Testis (tissue), 3 donors: ENCODE results near the gene IKZF1. TPM values are rescaled to one million over a fixed set of nuclear protein-coding genes. Genes with fewer than 3 reads are reported as not detected.

ENCODE experiments used
- DNase-seq: peaks from one replicate; pipeline ENCODE4 v3.0.0-alpha.2; 2019
- H3K27ac ChIP-seq, 2 donors: fragments of 200-600 bp; sonication (generic); one replicate each; pipeline ENCODE4 v1.5.1; 2019
- H3K27me3 ChIP-seq: fragments of 200-600 bp; sonication (generic); one replicate; pipeline ENCODE4 v1.5.1; 2019
- H3K36me3 ChIP-seq: fragments of 200-600 bp; sonication (generic); one replicate; pipeline ENCODE4 v1.5.1; 2017; ENCODE audit warnings: low read depth; ENCODE audit errors: missing control alignments
- H3K4me1 ChIP-seq: fragments of 200-600 bp; sonication (generic); one replicate; pipeline ENCODE4 v1.5.1; 2019
- H3K4me3 ChIP-seq, 2 donors: fragments of 200-600 bp; sonication (generic); one replicate each; pipeline ENCODE4 v1.5.1; 2017 to 2019
- H3K9me3 ChIP-seq: fragments of 200-600 bp; sonication (generic); one replicate; pipeline ENCODE4 v1.5.1; 2017
- POLR2A ChIP-seq: fragments of 450-650 bp; IDR thresholded peaks from one replicate; pipeline ENCODE4 v1.6.1; 2017; ENCODE audit warnings: antibody characterized with exemption, mild to moderate bottlenecking, moderate library complexity
- WGBS, 2 donors: methylation state at CpG; one replicate each; pipeline ENCODE4 v1.1.5; 2018; 5-methylcytosine and 5-hydroxymethylcytosine counted together
- intact Hi-C: fragments of 100-400 bp; cut with DNase I; formaldehyde crosslinking; loops from one replicate; pipeline ENCODE4 v1.15.1; 2023; ENCODE audit warnings: low total_unique reads
- polyA plus RNA-seq: library from polyadenylated mRNA; stranded (reverse); fragments of 350-450 nt; fragmentation: Illumina TruSeq; extraction: RNeasy Lipid Tissue Mini Kit (QIAGEN cat#74804); gene quantifications from one replicate; pipeline ENCODE4 v1.2.3, GENCODE V29; 2014; ENCODE audit warnings: low read depth, low replicate concordance; ENCODE audit not compliant: insufficient read depth
- total RNA-seq, 2 donors: library from RNA; depleted of rRNA; stranded (reverse); fragments of >200 nt; gene quantifications; one replicate each; pipeline ENCODE4 v1.2.3, GENCODE V29; 2016
- TF ChIP-seq, protein P1 (sequence below), 3 experiments: fragments of 450-650 bp in 2 of 3; fragments of 200-600 bp in 1 of 3; sonication (generic) in 1 of 3; IDR thresholded peaks; one replicate each; pipeline ENCODE4 v1.5.1; 2016 to 2019; ENCODE audit warnings: antibody characterized with exemption in 3 of 3, mild to moderate bottlenecking in 2 of 3, moderate library complexity in 1 of 3

The IKZF1 gene
- total and polyA plus RNA-seq, 3 donors from 2014 or later: 4.2 to 10.4 (median 9.9) TPM

DNA sequence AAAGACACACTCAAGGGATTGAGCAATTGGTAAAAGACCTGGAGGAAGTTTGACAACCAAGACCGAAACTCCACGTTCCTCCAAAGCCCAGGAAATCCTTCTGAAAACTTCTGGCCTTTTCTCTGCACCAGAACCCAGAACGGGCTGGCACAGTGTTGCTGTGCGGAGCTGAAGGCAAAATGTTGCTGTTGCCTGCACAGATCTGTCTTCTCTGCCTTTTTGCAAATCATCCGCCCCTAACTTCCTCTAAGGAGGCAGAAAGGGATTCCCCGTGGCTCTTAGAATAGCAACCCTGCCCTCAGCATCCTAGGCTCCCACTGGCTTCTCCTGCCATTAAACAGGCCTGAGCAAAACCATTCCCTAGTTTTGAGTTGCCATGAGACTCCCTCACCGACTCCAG is 100.7 kb downstream of the IKZF1 start:
- H3K4me3 ChIP-seq: no peak overlapping the region
- intact Hi-C loops: no loop called here
- no peaks in the 10 kb centered on the region for H3K9me3 ChIP-seq
- DNase-seq: no peak
- no peaks in the 10 kb centered on the region for H3K27me3 ChIP-seq
- H3K36me3 ChIP-seq: no peaks in the 10 kb centered on the region
- H3K27ac ChIP-seq: no peak overlapping the region
- 75 to 84% methylated on average over 7 of the region's 7 CpGs for WGBS, 2 donors
- TF ChIP-seq, protein P1, sequence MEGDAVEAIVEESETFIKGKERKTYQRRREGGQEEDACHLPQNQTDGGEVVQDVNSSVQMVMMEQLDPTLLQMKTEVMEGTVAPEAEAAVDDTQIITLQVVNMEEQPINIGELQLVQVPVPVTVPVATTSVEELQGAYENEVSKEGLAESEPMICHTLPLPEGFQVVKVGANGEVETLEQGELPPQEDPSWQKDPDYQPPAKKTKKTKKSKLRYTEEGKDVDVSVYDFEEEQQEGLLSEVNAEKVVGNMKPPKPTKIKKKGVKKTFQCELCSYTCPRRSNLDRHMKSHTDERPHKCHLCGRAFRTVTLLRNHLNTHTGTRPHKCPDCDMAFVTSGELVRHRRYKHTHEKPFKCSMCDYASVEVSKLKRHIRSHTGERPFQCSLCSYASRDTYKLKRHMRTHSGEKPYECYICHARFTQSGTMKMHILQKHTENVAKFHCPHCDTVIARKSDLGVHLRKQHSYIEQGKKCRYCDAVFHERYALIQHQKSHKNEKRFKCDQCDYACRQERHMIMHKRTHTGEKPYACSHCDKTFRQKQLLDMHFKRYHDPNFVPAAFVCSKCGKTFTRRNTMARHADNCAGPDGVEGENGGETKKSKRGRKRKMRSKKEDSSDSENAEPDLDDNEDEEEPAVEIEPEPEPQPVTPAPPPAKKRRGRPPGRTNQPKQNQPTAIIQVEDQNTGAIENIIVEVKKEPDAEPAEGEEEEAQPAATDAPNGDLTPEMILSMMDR (IDR thresholded peaks at IDR 0.05): no peak
- TF ChIP-seq POLR2A: no peak
- no peaks in the 10 kb centered on the region for H3K4me1 ChIP-seq

DNA sequence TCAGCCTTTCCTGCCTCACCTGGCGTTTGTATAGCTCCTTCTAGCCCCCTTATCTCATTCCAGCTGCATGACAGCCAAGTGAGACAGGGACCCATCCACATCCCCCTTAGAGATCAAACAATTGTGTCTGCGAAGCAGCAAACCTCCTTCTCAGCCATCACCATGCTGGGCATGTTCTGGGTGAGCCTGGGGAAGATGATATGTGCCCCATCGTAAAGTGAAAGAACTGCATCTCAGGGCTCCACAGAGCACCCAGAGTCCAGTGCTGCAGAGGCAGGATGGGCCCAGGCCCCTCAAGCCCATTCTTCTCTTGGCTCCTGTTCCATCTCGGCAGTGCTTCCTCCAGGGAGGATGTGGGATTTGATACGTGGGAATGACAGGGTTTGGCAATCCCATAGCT is 102.4 kb downstream of the IKZF1 start:
- WGBS, 2 donors: 70 to 72% methylated on average over 3 to 5 of the region's 5 CpGs
- Histone ChIP-seq H3K4me3 (no peak overlapping the region), H3K4me1 (no peaks in the 10 kb centered on the region), H3K9me3 (no peaks in the 10 kb centered on the region), H3K27me3 (no peaks in the 10 kb centered on the region), H3K36me3 (no peaks in the 10 kb centered on the region), H3K27ac (no peak overlapping the region)
- intact Hi-C loops: no loop called here
- TF ChIP-seq, protein P1 (IDR thresholded peaks at IDR 0.05): no peak
- no peak for TF ChIP-seq POLR2A
- no peak for DNase-seq

DNA sequence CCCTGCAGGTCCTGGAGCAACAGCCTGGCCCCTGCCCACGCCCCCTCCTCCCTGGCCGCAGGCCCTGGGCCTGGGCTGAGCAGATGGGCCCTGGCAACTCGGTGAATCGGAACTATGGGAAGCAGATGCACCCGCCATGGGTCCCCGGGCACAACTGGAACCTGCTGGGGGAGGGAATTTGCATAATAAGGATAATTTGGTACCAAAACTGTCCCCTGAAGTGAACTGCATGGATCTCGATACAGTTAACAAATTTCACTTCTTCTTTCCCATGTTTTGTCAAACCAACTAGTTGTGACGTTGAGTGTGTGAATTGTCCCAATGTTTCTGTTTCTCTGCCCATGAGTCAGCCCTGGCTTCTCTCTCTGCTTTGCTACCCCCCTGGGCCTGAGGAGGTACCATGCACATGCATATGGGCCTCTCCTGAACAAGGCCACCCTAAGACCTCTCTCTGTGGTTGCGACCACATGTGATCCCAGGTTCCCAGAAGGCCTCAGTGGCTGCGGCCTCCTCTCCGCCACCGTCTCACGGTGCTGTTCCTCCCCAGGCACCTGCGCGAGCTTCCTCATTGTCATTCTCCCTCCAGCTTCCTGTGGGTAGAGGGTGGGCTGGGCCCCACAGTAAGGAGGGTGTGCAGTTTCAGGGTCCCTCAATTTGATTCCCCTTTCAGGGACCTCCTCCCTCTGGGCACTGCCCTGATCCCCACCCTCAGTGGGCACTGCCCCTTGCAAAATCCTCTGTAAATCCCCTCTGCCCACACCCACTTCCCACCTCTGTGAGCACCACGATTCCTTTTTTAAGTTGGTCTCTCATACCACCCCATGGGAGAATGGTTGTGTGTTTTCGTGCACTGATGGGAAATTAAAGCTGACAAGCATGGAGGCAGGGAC is 105.6 kb downstream of the IKZF1 start:
- Histone ChIP-seq H3K27me3 (no peaks in the 10 kb centered on the region), H3K4me3 (no peak overlapping the region), H3K36me3 (no peaks in the 10 kb centered on the region), H3K9me3 (no peaks in the 10 kb centered on the region), H3K27ac (no peak overlapping the region), H3K4me1 (no peaks in the 10 kb centered on the region)
- no peak for TF ChIP-seq POLR2A
- TF ChIP-seq, protein P1 (IDR thresholded peaks at IDR 0.05): no peak
- WGBS, 2 donors: 92 to 94% methylated on average over 17 of the region's 17 CpGs
- intact Hi-C loops: no loop called here
- DNase-seq: no peak

DNA sequence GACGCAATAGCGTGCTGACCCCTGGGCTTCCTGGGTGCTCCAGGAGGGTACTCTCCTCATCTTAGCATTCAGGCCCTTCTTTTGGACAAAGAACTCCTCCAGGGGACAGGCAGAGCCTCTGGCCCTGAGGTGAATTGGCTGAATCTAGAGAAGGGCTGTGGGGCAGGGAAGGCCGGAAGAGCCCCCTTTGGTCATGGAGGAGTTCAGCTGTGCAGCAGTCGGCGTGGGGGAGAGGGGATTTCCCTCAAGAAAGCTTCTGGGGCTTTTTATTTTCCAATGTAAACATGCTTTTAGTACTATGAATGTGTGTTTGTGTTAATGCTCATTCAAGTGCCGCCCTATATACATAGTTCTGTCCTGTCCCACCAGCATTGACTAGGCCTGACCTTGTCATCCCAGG is 106.8 kb downstream of the IKZF1 start:
- H3K27me3 ChIP-seq: no peaks in the 10 kb centered on the region
- no peaks in the 10 kb centered on the region for H3K4me1 ChIP-seq
- no peaks in the 10 kb centered on the region for H3K9me3 ChIP-seq
- H3K36me3 ChIP-seq: no peaks in the 10 kb centered on the region
- TF ChIP-seq, protein P1 (IDR thresholded peaks at IDR 0.05): no peak
- no peak for TF ChIP-seq POLR2A
- WGBS, 2 donors: 83 to 86% methylated on average over 6 of the region's 6 CpGs
- no peak for DNase-seq
- no peak overlapping the region for H3K27ac ChIP-seq
- no peak overlapping the region for H3K4me3 ChIP-seq
- intact Hi-C loops: no loop called here

DNA sequence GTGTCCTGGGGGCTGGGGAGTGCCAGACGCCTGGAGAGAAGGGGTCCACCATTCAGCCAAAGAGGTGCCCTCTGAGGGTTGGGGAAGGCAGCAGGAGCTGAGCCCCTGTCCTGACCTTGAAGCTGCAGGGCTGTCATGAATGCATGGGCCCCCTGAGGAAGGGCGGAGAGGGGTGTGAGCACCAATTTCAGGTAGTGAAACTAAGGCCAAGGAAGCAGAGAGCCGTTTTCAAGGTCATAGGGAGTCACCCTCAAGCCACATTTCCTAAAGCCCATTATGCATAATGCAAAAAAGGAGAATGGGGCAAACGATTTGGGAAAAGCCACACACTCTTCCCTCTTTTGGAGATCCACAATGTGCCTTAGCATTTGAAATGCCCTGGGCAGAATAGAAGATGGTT is 108.5 kb downstream of the IKZF1 start:
- WGBS, 2 donors: 55 to 66% methylated on average over 4 of the region's 4 CpGs
- intact Hi-C loops: no loop called here
- Histone ChIP-seq H3K9me3 (no peaks in the 10 kb centered on the region), H3K27me3 (no peaks in the 10 kb centered on the region), H3K27ac (no peak overlapping the region), H3K4me3 (no peak overlapping the region), H3K36me3 (no peaks in the 10 kb centered on the region), H3K4me1 (no peaks in the 10 kb centered on the region)
- TF ChIP-seq, protein P1 (IDR thresholded peaks at IDR 0.05): no peak
- no peak for DNase-seq
